Hematopoietic multipotent progenitor cell treated with erythropoietin and hydrocortisone succinate and interleukin-3 and kit ligand, for 8 days (in vitro differentiated cells): ENCODE data around the gene RAB40AL.
A peak's percentile ranks its signal among the peaks of the same experiment; 100 is the strongest.

Source experiments
- DNase-seq: peaks from one replicate; pipeline ENCODE4 v3.0.0-alpha.2; 2015

RAB40AL gene

GRCh38 chrX:102985192-102985591, 48.1 kb downstream of the RAB40AL start:
- peak; percentile 1 for DNase-seq
